ENCODE measurements around the gene EIF1AD. TPM values are rescaled to one million over a fixed set of nuclear protein-coding genes. Genes with fewer than 3 reads are reported as not detected.

The EIF1AD gene
- total and polyA plus RNA-seq, 11 donors = 12.9 to 44.0 (median 20.7) TPM

GRCh38 chr11:66045177-66045639, 43.3 kb upstream of the EIF1AD start:
- Histone ChIP-seq H3K4me3 (no peak overlapping the region), H3K9me3 (no peaks in the 10 kb centered on the region), H3K27me3 (peaks cover 0 to 20% (median 5%) of the 10 kb centered on the region in 9 donors), H3K36me3 (no peaks in the 10 kb centered on the region), H3K4me1 (peaks cover 0 to 28% (median 5%) of the 10 kb centered on the region in 12 donors), H3K27ac (no peak overlapping the region)
- peak; percentile 45 to 75 (median 66) for ATAC-seq
- 5 to 19% (median 15%) methylated on average over 4 to 11 of the region's 11 CpGs for WGBS, 4 donors
- TF ChIP-seq CTCF (IDR thresholded peaks at IDR 0.05) = peak; percentile 76 to 95 (median 92)
- no peak for TF ChIP-seq POLR2A (IDR thresholded peaks at IDR 0.05)
- peak; percentile 63 to 88 (median 75) for DNase-seq
- intact Hi-C loops (cut with DNase I) = no loop called here

GRCh38 chr11:66044757-66045156, 42.8 kb upstream of the EIF1AD start:
- no peak overlapping the region for H3K4me3 ChIP-seq

GRCh38 chr11:66042996-66043906, 41.3 kb upstream of the EIF1AD start:
- Histone ChIP-seq H3K9me3 (no peaks in the 10 kb centered on the region), H3K27ac (no peak overlapping the region), H3K36me3 (no peaks in the 10 kb centered on the region), H3K4me3 (no peak overlapping the region), H3K4me1 (peaks cover 0 to 20% (median 4%) of the 10 kb centered on the region in 12 donors), H3K27me3 (peaks cover 0 to 11% (median 0%) of the 10 kb centered on the region in 9 donors)
- TF ChIP-seq POLR2A (IDR thresholded peaks at IDR 0.05) (no peak), CTCF (IDR thresholded peaks at IDR 0.05) (no peak)
- WGBS, 4 donors = 96 to 97% (median 97%) methylated on average over 88 of the region's 88 CpGs
- intact Hi-C loops (cut with DNase I) = no loop called here
- DNase-seq = no peak
- no peak for ATAC-seq

More at GRCh38 chr11:66044757-66045156, 42.8 kb upstream of the EIF1AD start:
- Histone ChIP-seq H3K36me3 (no peaks in the 10 kb centered on the region), H3K9me3 (no peaks in the 10 kb centered on the region), H3K4me1 (peaks cover 0 to 28% (median 5%) of the 10 kb centered on the region in 12 donors), H3K27ac (no peak overlapping the region), H3K27me3 (peaks cover 0 to 20% (median 5%) of the 10 kb centered on the region in 9 donors)
- WGBS, 4 donors = 59 to 72% (median 62%) methylated on average over 6 of the region's 6 CpGs
- ATAC-seq (no peak), DNase-seq (no peak)
- intact Hi-C loops (cut with DNase I) = no loop called here
- TF ChIP-seq CTCF (IDR thresholded peaks at IDR 0.05) (no peak), POLR2A (IDR thresholded peaks at IDR 0.05) (no peak)

GRCh38 chr11:66042227-66042995, 40.5 kb upstream of the EIF1AD start:
- Histone ChIP-seq H3K4me1 (peaks cover 0 to 12% (median 0%) of the 10 kb centered on the region in 12 donors), H3K9me3 (no peaks in the 10 kb centered on the region), H3K27me3 (peaks cover 0 to 2% (median 0%) of the 10 kb centered on the region in 9 donors), H3K27ac (no peak overlapping the region), H3K36me3 (no peaks in the 10 kb centered on the region), H3K4me3 (no peak overlapping the region)
- TF ChIP-seq CTCF (IDR thresholded peaks at IDR 0.05) (no peak), POLR2A (IDR thresholded peaks at IDR 0.05) (no peak)
- 96 to 97% (median 97%) methylated on average over 76 to 81 of the region's 81 CpGs for WGBS, 4 donors
- no peak for DNase-seq
- intact Hi-C loops (cut with DNase I) = no loop called here
- ATAC-seq = no peak
